Spleen (tissue), 11 donors: ENCODE results near the gene NEURL1. TPM values are rescaled to one million over a fixed set of nuclear protein-coding genes. Genes with fewer than 3 reads are reported as not detected.

Experiments used
- DNase-seq: peaks from one replicate; pipeline ENCODE4 v3.0.0-alpha.2; 2020
- H3K27ac ChIP-seq, 8 donors: fragments of 200-600 bp; sonication (generic) in 7 of 8; 1 replicate in 4 of 8; 2 replicates in 4 of 8; pipeline versions ENCODE4 v1.5.0 to v1.8.0; 2016 to 2021; ENCODE audit warnings: inconsistent platforms in 4 of 8, mild to moderate bottlenecking in 4 of 8, moderate library complexity in 1 of 8
- H3K27me3 ChIP-seq, 7 donors: fragments of 200-600 bp; sonication (generic) in 6 of 7; replicated peaks in 1 of 7; 1 replicate in 4 of 7; 2 replicates in 3 of 7; pipeline versions ENCODE4 v1.5.0 to v1.8.0; 2016 to 2021; ENCODE audit warnings: inconsistent platforms in 3 of 7, mild to moderate bottlenecking in 1 of 7
- H3K36me3 ChIP-seq, 6 donors: fragments of 200-600 bp; sonication (generic) in 5 of 6; 1 replicate in 4 of 6; 2 replicates in 2 of 6; pipeline versions ENCODE4 v1.5.0 to v1.8.0; 2016 to 2021; ENCODE audit warnings: inconsistent platforms in 2 of 6
- H3K4me1 ChIP-seq, 6 donors: fragments of 200-600 bp; sonication (generic) in 5 of 6; 1 replicate in 3 of 6; 2 replicates in 3 of 6; pipeline versions ENCODE4 v1.5.0 to v1.8.0; 2016 to 2021; ENCODE audit warnings: inconsistent platforms in 3 of 6
- H3K4me3 ChIP-seq, 8 donors: fragments of 200-600 bp; sonication (generic) in 7 of 8; 1 replicate in 4 of 8; 2 replicates in 4 of 8; pipeline versions ENCODE4 v1.5.0 to v1.8.0; 2016 to 2021; ENCODE audit warnings: inconsistent platforms in 4 of 8, mild to moderate bottlenecking in 4 of 8, moderate library complexity in 2 of 8
- H3K9me3 ChIP-seq, 8 donors: fragments of 200-600 bp; sonication (generic) in 7 of 8; 1 replicate in 4 of 8; 2 replicates in 4 of 8; pipeline versions ENCODE4 v1.5.0 to v1.8.0; 2016 to 2021; ENCODE audit warnings: inconsistent platforms in 4 of 8
- CTCF ChIP-seq, 11 experiments: fragments of 200-600 bp in 7 of 11; fragments of 450-650 bp in 4 of 11; sonication (generic) in 4 of 11; IDR thresholded peaks in 8 of 11; conservative IDR thresholded peaks in 3 of 11; 1 replicate in 7 of 11; 2 replicates in 4 of 11; pipeline versions ENCODE4 v1.4.0 to v1.8.0; 2016 to 2021; ENCODE audit warnings: antibody characterized with exemption in 11 of 11, inconsistent platforms in 4 of 11, mild to moderate bottlenecking in 1 of 11
- POLR2A ChIP-seq, 3 donors: fragments of 450-650 bp; IDR thresholded peaks; one replicate each; pipeline ENCODE4 v1.5.1; 2017; ENCODE audit warnings: antibody characterized with exemption in 3 of 3, mild to moderate bottlenecking in 1 of 3
- POLR2AphosphoS5 ChIP-seq, 3 donors: sonication (generic); formaldehyde crosslinking; IDR thresholded peaks; one replicate each; pipeline ENCODE4 v1.5.1; 2017; ENCODE audit warnings: antibody characterized with exemption in 3 of 3
- WGBS, 5 donors: extraction: QIAGEN DNeasy Blood & Tissue Kit in 3 of 5; methylation state at CpG; one replicate each; pipeline versions ENCODE4 v1.1.5 to v1.1.7; 2013 to 2018; 5-methylcytosine and 5-hydroxymethylcytosine counted together
- intact Hi-C: fragments of 100-400 bp; cut with DNase I; formaldehyde crosslinking; loops from one replicate; pipeline ENCODE4 v1.15.0; 2023; ENCODE audit warnings: low total_unique reads
- polyA plus RNA-seq, 3 donors: library from polyadenylated mRNA; stranded (reverse); fragments of 200-250 nt; gene quantifications; one replicate each; pipeline ENCODE4 v1.2.1, GENCODE V29; 2013
- total RNA-seq, 7 donors: library from RNA; depleted of rRNA in 3 of 7; stranded (reverse); fragments of >200 nt in 3 of 7; fragmentation: NEBNext Ultra II Directional in 4 of 7; extraction: Animal tissue kit (Norgen Biotek cat#: 25700) in 4 of 7; gene quantifications; one replicate each; pipeline versions ENCODE4 v1.1.0 to v1.2.1, GENCODE V29; 2016 to 2021
- donor health status: healthy with polysubstance abuse.
- donor health status: DM: no; HTN: no; CAD: no; lungs with moderate emphysema.
- donor health status: DM: no; HTN: no; CAD: no.
- donor health status: Bipolar disorder and iron deficiency.
- donor health status: healthy.
- donor health status: DM: no; HTN: no; CAD: no.
- donor health status: DM: yes; HTN: yes; CAD: no.

The NEURL1 gene
- total and polyA plus RNA-seq, 10 donors = 0.43 to 3.6 (median 2.3) TPM

DNA sequence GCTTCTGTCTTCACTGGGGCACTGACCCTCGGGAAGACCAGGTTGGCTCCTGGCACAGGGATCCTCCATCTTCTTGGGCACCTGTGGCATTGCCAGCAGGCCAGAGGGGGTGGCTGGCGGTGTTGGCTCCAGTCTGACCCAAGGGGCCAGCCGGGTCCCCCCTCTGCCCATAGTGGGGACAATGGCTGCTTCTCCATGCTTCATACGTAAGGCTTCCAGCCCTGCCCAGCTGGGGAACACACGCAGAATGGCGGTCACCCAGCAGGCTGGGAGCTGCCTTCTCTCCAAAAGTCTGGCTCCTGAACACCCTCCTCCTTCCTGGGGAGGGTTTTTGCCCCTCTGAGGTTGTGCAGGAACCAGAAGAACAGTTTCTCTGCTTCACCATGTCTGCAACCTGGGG is 106.8 kb downstream of the NEURL1 start:
- H3K4me1 ChIP-seq = peaks cover 0 to 10% (median 4%) of the 10 kb centered on the region in 6 donors
- intact Hi-C loops = no loop called here
- no peak for TF ChIP-seq CTCF (IDR thresholded peaks at IDR 0.05 in 8 of 11, conservative IDR thresholded peaks at IDR 0.05 in 3 of 11)
- TF ChIP-seq POLR2A (IDR thresholded peaks at IDR 0.05) = no peak
- no peak for TF ChIP-seq POLR2AphosphoS5 (IDR thresholded peaks at IDR 0.05)
- no peak for DNase-seq
- 80 to 98% (median 91%) methylated on average over 5 to 6 of the region's 6 CpGs for WGBS, 5 donors
- H3K27me3 ChIP-seq = no peaks in the 10 kb centered on the region
- no peaks in the 10 kb centered on the region for H3K9me3 ChIP-seq
- peaks cover 0 to 55% (median 21%) of the 10 kb centered on the region in 6 donors for H3K36me3 ChIP-seq
- H3K4me3 ChIP-seq = no peak overlapping the region
- no peak overlapping the region for H3K27ac ChIP-seq

DNA sequence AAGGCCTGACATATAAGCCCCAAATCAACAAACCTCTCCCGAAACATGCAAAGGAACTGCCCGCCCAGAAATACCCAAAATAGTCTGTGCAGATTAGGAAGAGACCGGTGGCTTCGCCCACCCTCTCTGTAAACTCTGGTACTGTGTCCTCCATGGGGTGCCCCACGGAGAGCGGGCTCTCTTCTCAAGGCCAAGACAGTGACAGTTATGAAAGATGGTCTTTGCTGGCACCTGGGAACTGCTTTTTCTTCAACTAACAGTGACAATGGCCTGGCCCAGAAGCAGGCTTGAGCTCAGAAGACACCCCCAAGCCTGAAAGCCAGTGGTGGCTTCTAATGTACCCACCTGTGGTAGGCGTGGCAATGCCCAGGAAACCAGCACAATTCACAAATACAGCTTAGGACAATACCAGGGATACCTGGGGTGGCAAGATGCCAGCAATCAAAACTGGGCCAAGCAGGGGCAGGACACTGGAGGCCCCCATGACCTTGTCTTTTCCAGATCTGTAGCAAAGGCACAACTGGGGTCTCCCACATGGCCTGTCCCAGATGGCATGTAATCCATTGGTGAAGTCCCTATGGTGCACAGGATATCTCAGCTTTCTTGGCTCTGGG is 107.6 kb downstream of the NEURL1 start:
- H3K27ac ChIP-seq = no peak overlapping the region
- peaks cover 0 to 57% (median 21%) of the 10 kb centered on the region in 6 donors for H3K36me3 ChIP-seq
- H3K4me3 ChIP-seq = no peak overlapping the region
- intact Hi-C loops = no loop called here
- H3K9me3 ChIP-seq = no peaks in the 10 kb centered on the region
- peaks cover 0 to 10% (median 4%) of the 10 kb centered on the region in 6 donors for H3K4me1 ChIP-seq
- no peaks in the 10 kb centered on the region for H3K27me3 ChIP-seq
- no peak for TF ChIP-seq POLR2A (IDR thresholded peaks at IDR 0.05)
- no peak for TF ChIP-seq CTCF (IDR thresholded peaks at IDR 0.05 in 8 of 11, conservative IDR thresholded peaks at IDR 0.05 in 3 of 11)
- TF ChIP-seq POLR2AphosphoS5 (IDR thresholded peaks at IDR 0.05) = no peak
- WGBS, 5 donors = 80 to 91% (median 87%) methylated on average over 7 of the region's 7 CpGs
- DNase-seq = no peak

- Histone ChIP-seq H3K4me3 (no peak overlapping the region), H3K4me1 (peaks cover 0 to 10% (median 4%) of the 10 kb centered on the region in 6 donors), H3K9me3 (no peaks in the 10 kb centered on the region), H3K27ac (no peak overlapping the region), H3K36me3 (peaks cover 0 to 66% (median 21%) of the 10 kb centered on the region in 6 donors), H3K27me3 (no peaks in the 10 kb centered on the region)
- 90 to 95% (median 94%) methylated on average over 30 to 47 of the region's 47 CpGs for WGBS, 5 donors
- TF ChIP-seq POLR2AphosphoS5 (IDR thresholded peaks at IDR 0.05) (peak in 1 of 3 donors; percentile 36), CTCF (IDR thresholded peaks at IDR 0.05 in 8 of 11, conservative IDR thresholded peaks at IDR 0.05 in 3 of 11) (no peak)
- DNase-seq = no peak
- intact Hi-C loops = no loop called here
Observed at GRCh38 chr10:103602028-103602851, 108.7 kb downstream of the NEURL1 start.

GRCh38 chr10:103602852-103603155 is 109.3 kb downstream of the NEURL1 start:
- DNase-seq = no peak
- Histone ChIP-seq H3K27me3 (no peaks in the 10 kb centered on the region), H3K4me3 (no peak overlapping the region), H3K36me3 (peaks cover 0 to 68% (median 21%) of the 10 kb centered on the region in 6 donors), H3K4me1 (peaks cover 0 to 10% (median 4%) of the 10 kb centered on the region in 6 donors), H3K9me3 (no peaks in the 10 kb centered on the region), H3K27ac (no peak overlapping the region)
- WGBS, 5 donors = 90 to 95% (median 91%) methylated on average over 13 to 16 of the region's 16 CpGs
- intact Hi-C loops = no loop called here
- TF ChIP-seq CTCF (IDR thresholded peaks at IDR 0.05 in 8 of 11, conservative IDR thresholded peaks at IDR 0.05 in 3 of 11) = no peak
- TF ChIP-seq POLR2AphosphoS5 (IDR thresholded peaks at IDR 0.05) = no peak
- no peak for TF ChIP-seq POLR2A (IDR thresholded peaks at IDR 0.05)
